WERI-Rb-1 (cell line): ENCODE results near the gene GPX3.

Experiments
- DNase-seq: peaks from one replicate; pipeline ENCODE4 v3.0.0-alpha.2; 2020
- H3K27ac ChIP-seq: fragments of 250-450 bp; sonication (Bioruptor Pico); 2 replicates; pipeline ENCODE4 v1.5.1; 2020; ENCODE audit warnings: mild to moderate bottlenecking, moderate library complexity
- H3K27me3 ChIP-seq: fragments of 250-450 bp; sonication (Bioruptor Pico); 2 replicates; pipeline ENCODE4 v1.5.1; 2021; ENCODE audit warnings: mild to moderate bottlenecking, low read depth, moderate library complexity; ENCODE audit not compliant: insufficient read depth, severe bottlenecking
- H3K36me3 ChIP-seq: fragments of 250-450 bp; sonication (Bioruptor Pico); 2 replicates; pipeline ENCODE4 v1.5.1; 2020; ENCODE audit warnings: mild to moderate bottlenecking, moderate library complexity
- H3K4me3 ChIP-seq: 2 replicates; pipeline ENCODE4 v1.5.1; 2011; ENCODE audit warnings: low read depth, mild to moderate bottlenecking, control low read depth, low read length
- H3K9me3 ChIP-seq: fragments of 250-450 bp; sonication (Bioruptor Pico); 2 replicates; pipeline ENCODE4 v1.5.1; 2021; ENCODE audit warnings: mild to moderate bottlenecking, moderate library complexity; ENCODE audit not compliant: severe bottlenecking
- CTCF ChIP-seq: IDR thresholded peaks from 2 replicates; pipeline ENCODE4 v1.5.1; 2011; ENCODE audit warnings: low read depth, mild to moderate bottlenecking, control low read depth, inconsistent platforms, low read length

The GPX3 gene

GRCh38 chr5:151029179-151030055, 9.0 kb downstream of the GPX3 start:
- H3K36me3 ChIP-seq, result peaks cover 26% of the 10 kb centered on the region
- no peak for TF ChIP-seq CTCF
- DNase-seq, result no peak

GRCh38 chr5:151030056-151030336, 9.6 kb downstream of the GPX3 start:
- TF ChIP-seq CTCF, result no peak
- Histone ChIP-seq H3K36me3 (peaks cover 27% of the 10 kb centered on the region), H3K4me3 (no peak overlapping the region), H3K9me3 (no peaks in the 10 kb centered on the region), H3K27ac (no peak overlapping the region), H3K27me3 (no peaks in the 10 kb centered on the region)
- DNase-seq, result no peak

More at GRCh38 chr5:151029179-151030055, 9.0 kb downstream of the GPX3 start:
- Histone ChIP-seq H3K4me3 (no peak overlapping the region), H3K27me3 (no peaks in the 10 kb centered on the region), H3K9me3 (no peaks in the 10 kb centered on the region), H3K27ac (no peak overlapping the region)

- H3K9me3 ChIP-seq, result no peaks in the 10 kb centered on the region
- H3K27ac ChIP-seq, result no peak overlapping the region
- H3K27me3 ChIP-seq, result no peaks in the 10 kb centered on the region
- H3K36me3 ChIP-seq, result peaks cover 31% of the 10 kb centered on the region
- DNase-seq, result no peak
- TF ChIP-seq CTCF, result no peak
- H3K4me3 ChIP-seq, result no peak overlapping the region
These were observed 10.0 kb downstream of the GPX3 start for GRCh38 chr5:151030379-151030778.

- Histone ChIP-seq H3K4me3 (no peak overlapping the region), H3K36me3 (peaks cover 34% of the 10 kb centered on the region), H3K9me3 (no peaks in the 10 kb centered on the region), H3K27me3 (no peaks in the 10 kb centered on the region), H3K27ac (no peak overlapping the region)
- no peak for TF ChIP-seq CTCF
- DNase-seq, result no peak
These were observed 11.2 kb downstream of the GPX3 start for GRCh38 chr5:151031554-151031953.

- H3K4me3 ChIP-seq, result no peak overlapping the region
- H3K36me3 ChIP-seq, result peaks cover 27% of the 10 kb centered on the region
- H3K27me3 ChIP-seq, result no peaks in the 10 kb centered on the region
- TF ChIP-seq CTCF, result no peak
- no peak overlapping the region for H3K27ac ChIP-seq
- no peaks in the 10 kb centered on the region for H3K9me3 ChIP-seq
- DNase-seq, result no peak
These were observed 13.0 kb downstream of the GPX3 start for GRCh38 chr5:151033217-151033934.
